ENCODE data around the gene RASSF3.

The RASSF3 gene

GRCh38 chr12:64603183-64603841, 7.0 kb upstream of the RASSF3 start:
- no peaks in the 10 kb centered on the region for H3K27me3 ChIP-seq
- H3K4me1 ChIP-seq, result peaks cover 7% of the 10 kb centered on the region
- no peak for DNase-seq
- H3K4me3 ChIP-seq (ENCODE audit: low read depth, low read length), result no peak overlapping the region
- TF ChIP-seq CTCF (IDR thresholded peaks at IDR 0.05; ENCODE audit: low read depth, low read length), result no peak
- no peaks in the 10 kb centered on the region for H3K9me3 ChIP-seq
- H3K36me3 ChIP-seq, result no peaks in the 10 kb centered on the region

GRCh38 chr12:64608901-64609535, 1.3 kb upstream of the RASSF3 start:
- DNase-seq, result peak; percentile 39
- H3K4me3 ChIP-seq (ENCODE audit: low read depth, low read length), result peak overlapping the region; percentile 80
- peak; percentile 33 for TF ChIP-seq CTCF (IDR thresholded peaks at IDR 0.05; ENCODE audit: low read depth, low read length)
- H3K4me1 ChIP-seq, result peaks cover 5% of the 10 kb centered on the region; the same call in 1 of the 2 replicates
- H3K36me3 ChIP-seq, result no peaks in the 10 kb centered on the region; the same call in 1 of the 2 replicates
- no peaks in the 10 kb centered on the region for H3K9me3 ChIP-seq
- no peaks in the 10 kb centered on the region for H3K27me3 ChIP-seq

GRCh38 chr12:64609536-64610078, 688 bp upstream of the RASSF3 start:
- Histone ChIP-seq H3K27me3 (no peaks in the 10 kb centered on the region), H3K4me3 (ENCODE audit: low read depth, low read length) (peak overlapping the region; percentile 80), H3K36me3 (no peaks in the 10 kb centered on the region; the same call in 1 of the 2 replicates), H3K4me1 (peaks cover 5% of the 10 kb centered on the region; the same call in 1 of the 2 replicates), H3K9me3 (no peaks in the 10 kb centered on the region)
- peak; percentile 12 for DNase-seq
- no peak for TF ChIP-seq CTCF (IDR thresholded peaks at IDR 0.05; ENCODE audit: low read depth, low read length)

- no peak for TF ChIP-seq CTCF (IDR thresholded peaks at IDR 0.05; ENCODE audit: low read depth, low read length)
- Histone ChIP-seq H3K4me3 (ENCODE audit: low read depth, low read length) (peak overlapping the region; percentile 99), H3K27me3 (no peaks in the 10 kb centered on the region), H3K36me3 (no peaks in the 10 kb centered on the region; the same call in 1 of the 2 replicates), H3K4me1 (peaks cover 5% of the 10 kb centered on the region; the same call in 1 of the 2 replicates), H3K9me3 (no peaks in the 10 kb centered on the region)
- peak; percentile 81 for DNase-seq
Measured at GRCh38 chr12:64610660-64611340, 505 bp downstream of the RASSF3 start.

GRCh38 chr12:64611341-64612284, 1.3 kb downstream of the RASSF3 start:
- TF ChIP-seq CTCF (IDR thresholded peaks at IDR 0.05; ENCODE audit: low read depth, low read length), result no peak
- Histone ChIP-seq H3K4me3 (ENCODE audit: low read depth, low read length) (peak overlapping the region; percentile 99), H3K36me3 (no peaks in the 10 kb centered on the region; the same call in 1 of the 2 replicates), H3K4me1 (peaks cover 5% of the 10 kb centered on the region; the same call in 1 of the 2 replicates), H3K9me3 (no peaks in the 10 kb centered on the region), H3K27me3 (no peaks in the 10 kb centered on the region)
- peak; percentile 25 for DNase-seq

Data from BE2C (cell line).